Head of caudate nucleus (tissue), 42 donors: Measurements from ENCODE around the gene LTN1.
"Not testable (repeated sequence)": the region's sequence is repeated elsewhere in the genome, so short reads cannot be mapped to it uniquely, and the experiment has no call there.

Experiments
- DNase-seq, 42 donors: peaks; one replicate each; pipeline versions ENCODE4 v3.0.0 to v3.0.0-alpha.2; 2020 to 2021; ENCODE audit warnings: mixed read lengths in 7 of 42
- intact Hi-C: fragments of 100-400 bp; cut with DNase I; formaldehyde crosslinking; loops from one replicate; pipeline ENCODE4 v1.15.0; 2022

LTN1 gene

DNA sequence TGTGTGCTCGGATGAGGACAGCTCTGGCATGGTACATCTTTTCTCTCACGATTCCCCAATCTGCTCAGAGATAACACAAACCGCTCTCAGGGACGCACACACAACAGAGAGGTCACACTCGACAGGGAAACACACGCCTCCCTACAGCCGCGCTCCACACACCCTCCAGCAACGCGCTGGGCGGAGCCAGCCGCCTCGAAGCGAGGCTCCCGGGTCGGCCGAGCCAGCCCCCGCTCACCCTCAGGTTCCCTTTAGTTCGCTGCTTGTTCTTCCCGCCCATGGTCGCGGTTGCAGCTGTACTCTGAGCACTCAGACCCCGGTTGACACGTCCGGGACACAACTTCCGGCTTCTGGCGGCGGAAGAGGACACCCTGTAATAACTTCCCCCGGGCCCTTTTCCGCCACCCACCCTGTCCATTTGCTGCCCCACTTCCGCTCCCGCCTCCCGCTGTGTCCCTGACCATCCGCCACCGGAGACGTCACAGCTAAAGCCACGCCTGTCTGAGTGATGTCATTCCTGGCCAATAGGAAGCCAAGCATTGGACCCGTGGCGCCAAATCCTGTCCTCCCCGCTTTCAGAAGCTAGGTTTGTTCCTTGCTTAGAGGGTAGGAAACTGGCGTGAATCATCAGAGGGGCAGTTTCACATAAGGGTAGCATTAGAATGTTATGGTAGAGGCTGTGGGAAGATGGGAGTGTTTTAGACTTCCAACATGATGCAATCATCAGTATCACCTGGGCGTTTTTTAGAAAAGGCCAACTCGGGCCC lies at the start of gene LTN1:
Gene LTN1, minus strand, starts transcription at position 352 of the 767 bp plus-strand sequence. Its CDS starts 72 bp downstream, at position 280.
- peak; percentile 98 to 100 (median 99) for DNase-seq
- intact Hi-C loops: no loop called here

- no peak for DNase-seq
- intact Hi-C loops: no loop called here
Observed at GRCh38 chr21:29034678-29035077, 42.0 kb upstream of the LTN1 start.

DNA sequence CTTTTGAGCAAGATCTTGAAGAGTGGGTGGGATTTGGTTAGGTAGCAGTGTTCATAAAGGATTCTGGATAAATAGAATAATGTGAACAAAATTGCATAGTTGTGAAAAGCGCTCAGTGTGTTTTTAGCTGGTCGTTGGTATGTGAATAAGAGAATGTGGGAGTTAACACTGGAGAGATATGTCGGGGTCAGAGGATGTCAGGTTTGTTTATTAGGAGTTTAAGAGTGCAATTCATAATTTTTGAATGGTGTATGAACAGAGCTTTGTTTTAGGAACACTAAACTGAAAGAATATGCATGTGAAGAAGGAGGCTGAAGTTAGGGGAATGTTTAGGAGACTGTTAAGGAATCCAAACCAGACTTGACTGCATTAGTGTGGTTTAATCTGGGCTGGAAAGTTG lies 41.2 kb upstream of the LTN1 start:
- intact Hi-C loops: no loop called here

GRCh38 chr21:29033301-29033700 lies 40.6 kb upstream of the LTN1 start:
- intact Hi-C loops: no loop called here
- no peak for DNase-seq

More for the DNA sequence above, 41.2 kb upstream of the LTN1 start:
- no peak for DNase-seq

GRCh38 chr21:29030909-29031308 lies 38.2 kb upstream of the LTN1 start:
- DNase-seq: no peak
- intact Hi-C loops: no loop called here

- intact Hi-C loops: no loop called here
- no peak for DNase-seq
Observed at GRCh38 chr21:29029524-29029923, 36.8 kb upstream of the LTN1 start.

GRCh38 chr21:29025328-29025713 lies 32.6 kb upstream of the LTN1 start:
- intact Hi-C loops: no loop called here
- DNase-seq: no peak

GRCh38 chr21:29024474-29025327 lies 32.0 kb upstream of the LTN1 start, which contains the start of gene USP16:
Gene USP16 (plus strand): TSS chr21:29024668. CDS start chr21:29027914, 3,246 bp downstream.
- intact Hi-C loops: no loop called here
- DNase-seq: peak; percentile 90 to 99 (median 96)

- intact Hi-C loops: no loop called here
- no peak for DNase-seq
Observed at GRCh38 chr21:29022166-29022565, 29.5 kb upstream of the LTN1 start.

DNA sequence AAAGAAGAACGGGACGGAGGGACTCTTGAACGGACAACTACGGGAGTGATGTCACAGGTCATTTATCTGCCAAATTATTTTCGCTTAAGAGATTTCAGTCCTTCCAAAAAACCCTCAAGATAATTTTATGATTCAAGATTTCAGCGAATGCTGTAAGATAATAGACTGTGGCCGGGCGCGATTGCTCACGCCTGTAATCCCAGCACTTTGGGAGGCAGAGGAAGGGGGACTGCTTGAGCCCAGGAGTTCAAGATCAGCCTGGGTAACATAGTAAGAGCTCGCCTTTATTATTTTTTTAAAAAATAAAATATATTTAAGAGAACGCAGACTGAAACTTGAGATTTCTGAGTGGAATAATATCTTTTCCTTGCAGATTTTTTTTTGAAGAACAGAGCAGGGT lies 25.9 kb upstream of the LTN1 start:
- no peak for DNase-seq
- intact Hi-C loops: no loop called here

GRCh38 chr21:29017639-29018237 lies 25.1 kb upstream of the LTN1 start:
- intact Hi-C loops: no loop called here
- no peak for DNase-seq

- DNase-seq, intact Hi-C loops: not testable (repeated sequence)
Observed at GRCh38 chr21:29011236-29011635, 18.6 kb upstream of the LTN1 start.

- intact Hi-C loops: no loop called here
- DNase-seq: no peak
Observed at GRCh38 chr21:29008367-29008766, 15.7 kb upstream of the LTN1 start.

- intact Hi-C loops: no loop called here
Observed at GRCh38 chr21:29007810-29008209, 15.1 kb upstream of the LTN1 start.

GRCh38 chr21:29007135-29007534 lies 14.5 kb upstream of the LTN1 start:
- DNase-seq: no peak
- intact Hi-C loops: no loop called here

More at GRCh38 chr21:29007810-29008209, 15.1 kb upstream of the LTN1 start:
- DNase-seq: no peak

- DNase-seq: no peak
- intact Hi-C loops: no loop called here
Observed at GRCh38 chr21:29005696-29006095, 13.0 kb upstream of the LTN1 start.

DNA sequence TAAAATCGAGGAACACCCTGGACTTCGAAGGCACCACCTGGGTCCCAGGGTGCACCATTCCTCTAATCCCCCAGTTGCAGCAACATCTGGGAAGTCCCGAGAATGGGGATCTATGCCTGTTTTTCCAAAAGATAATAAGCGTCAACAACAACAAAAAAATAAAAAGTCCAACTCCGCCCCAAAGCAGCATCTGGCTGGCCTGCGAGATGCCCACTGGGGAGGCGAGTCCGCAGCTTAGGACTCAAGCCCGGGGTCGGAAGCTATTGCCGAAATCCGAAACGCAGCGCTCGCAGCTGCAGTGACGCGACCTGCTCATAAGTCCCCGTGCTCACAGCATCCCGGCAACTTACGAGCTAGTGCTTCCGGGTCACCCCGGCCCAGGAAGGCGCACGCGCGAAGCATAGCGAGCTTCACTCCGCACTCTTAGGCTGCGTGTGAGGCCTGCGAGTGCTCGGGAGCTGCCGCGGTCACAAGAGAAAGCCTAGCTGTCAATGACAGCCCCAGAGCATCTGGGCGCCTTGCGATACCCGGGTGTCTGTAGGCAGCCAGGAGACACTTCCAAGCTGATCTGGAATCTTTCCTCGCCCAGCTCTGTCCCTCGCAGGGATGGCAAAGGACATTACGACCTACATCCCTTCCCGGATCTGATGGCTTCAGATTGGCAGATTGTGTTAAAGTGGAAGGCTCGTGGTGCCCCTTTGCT lies 9.9 kb upstream of the LTN1 start:
- intact Hi-C loops: loop anchor here (5.0 kb wide), 1 partner anchor 70 kb away; the partner anchor contains the start of gene CCT8
- peak; percentile 89 to 99 (median 98) for DNase-seq

DNA sequence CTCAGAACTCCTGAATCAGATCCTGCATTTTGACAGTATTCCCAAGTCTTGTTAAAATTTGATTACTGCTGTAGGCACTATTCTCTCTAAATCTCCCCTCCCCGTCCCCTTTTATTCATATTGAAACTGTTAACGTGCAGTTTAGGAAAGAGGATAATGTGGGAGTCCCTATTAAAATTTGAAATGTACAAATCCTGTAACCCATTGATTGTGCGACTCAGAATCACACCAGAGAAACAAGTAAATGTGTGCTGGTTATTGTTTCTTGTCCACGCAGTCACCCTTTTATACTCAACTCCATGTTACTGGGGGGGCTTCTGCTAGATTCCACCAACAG lies 584 bp upstream of the LTN1 start:
- intact Hi-C loops: no loop called here
- no peak for DNase-seq

DNA sequence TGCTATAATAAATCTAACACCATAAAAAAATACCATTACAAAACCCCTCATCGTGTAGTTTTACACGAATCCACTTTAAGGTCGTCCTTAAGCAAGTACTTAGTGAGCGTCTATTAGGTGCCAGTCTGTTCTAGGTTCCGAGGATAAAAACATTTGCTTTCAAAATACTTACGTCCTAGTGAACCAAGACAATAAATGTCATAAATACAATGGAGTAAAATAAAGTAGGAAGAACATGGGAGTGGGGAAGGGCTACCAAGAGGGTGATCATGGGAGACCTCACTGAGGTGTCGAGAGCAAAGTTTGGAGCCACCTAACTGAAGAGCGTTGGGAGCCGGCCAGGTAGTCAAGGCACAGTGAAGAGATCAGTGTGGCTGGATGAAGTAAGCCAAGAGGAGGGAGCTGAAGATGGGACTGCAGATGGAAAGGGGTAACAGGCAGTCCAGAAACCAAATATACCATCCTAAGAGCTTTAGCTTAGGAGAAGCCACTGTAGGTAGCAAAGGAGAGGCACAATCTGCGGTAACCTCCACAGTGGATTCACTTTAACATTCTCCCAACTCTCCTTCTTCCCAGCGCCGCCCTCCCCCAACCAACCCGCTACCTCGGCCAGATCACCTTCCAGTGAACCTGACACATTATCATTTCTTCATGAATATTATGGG lies 684 bp downstream of the LTN1 start:
- intact Hi-C loops: no loop called here
- DNase-seq: peak in 6 of 42 donors; percentile 8 to 50 (median 21)
